GM12878 (cell line): ENCODE data around the gene BBX. TPM values are rescaled to one million over a fixed set of nuclear protein-coding genes. Genes with fewer than 3 reads are reported as not detected.

Experiments used
- CUX1 ChIP-seq: IDR thresholded peaks from 2 replicates; pipeline ENCODE4 v1.6.1; 2012; ENCODE audit warnings: improper control_type of control experiment, low read depth, low read length; ENCODE audit not compliant: insufficient replicate concordance
- RAD51 ChIP-seq: fragments of 450-650 bp; IDR thresholded peaks from 2 replicates; pipeline ENCODE4 v1.6.1; 2016; ENCODE audit warnings: moderate library complexity, mild to moderate bottlenecking, inconsistent platforms
- REST ChIP-seq: IDR thresholded peaks from 2 replicates; pipeline ENCODE4 v1.6.1; 2012; ENCODE audit warnings: mild to moderate bottlenecking, low read depth, low read length
- TCF12 ChIP-seq: IDR thresholded peaks from 2 replicates; pipeline ENCODE4 v1.6.1; 2011; ENCODE audit warnings: low read depth, mild to moderate bottlenecking, low read length
- polyA plus RNA-seq, 11 experiments: library from polyadenylated mRNA; depleted of rRNA in 4 of 11; unstranded in 6 of 11; stranded (reverse) in 5 of 11; fragments of >200 nt; fragmentation: Nextera tagmentation in 4 of 11; fragmentation: Illumina TruSeq in 1 of 11; extraction: Ambion mirVana in 4 of 11; extraction: Trizol in 1 of 11; gene quantifications; 1 replicate in 1 of 11; 2 replicates in 10 of 11; pipeline versions ENCODE4 v1.2.1 to v1.2.3, GENCODE V29; 2011 to 2016; ENCODE audit warnings: inconsistent platforms in 2 of 11, missing spikeins in 2 of 11, low read depth in 1 of 11
- total RNA-seq, 4 experiments: library from RNA; depleted of rRNA in 3 of 4; stranded (reverse); fragments of >200 nt in 3 of 4; fragmentation: Illumina TruSeq in 1 of 4; extraction: Trizol in 1 of 4; gene quantifications; 2 replicates each; pipeline versions ENCODE4 v1.2.1 to v1.2.3, GENCODE V29; 2013 to 2021

The BBX gene
- total and polyA plus RNA-seq, 10 of the 15 experiments (the other 5 are each of a cell fraction or from before 2014, with no cell fraction given), result 13.3 to 38.5 (median 32.0) TPM

GRCh38 chr3:107817076-107817475, 294.3 kb downstream of the BBX start (continued):
- TF ChIP-seq CUX1, result no peak
- TF ChIP-seq REST, result no peak
- no peak for TF ChIP-seq TCF12
- no peak for TF ChIP-seq RAD51
